ENCODE data around the gene TEX35. TPM values are rescaled to one million over a fixed set of nuclear protein-coding genes. Genes with fewer than 3 reads are reported as not detected.
"Not testable (repeated sequence)": the region's sequence is repeated elsewhere in the genome, so short reads cannot be mapped to it uniquely, and the experiment has no call there.

TEX35 gene
- total RNA-seq, 2 experiments from 2014 or later: not detected

GRCh38 chr1:178555613-178556012, 42.7 kb downstream of the TEX35 start:
- intact Hi-C loops (cut with micrococcal nuclease; ENCODE audit: unreplicated experiment); H3K9me2 ChIP-seq (ENCODE audit: insufficient read depth, low read length); H2AFZ ChIP-seq (ENCODE audit: low read length); H3K4me2 ChIP-seq (ENCODE audit: low read length); DNase-seq (ENCODE audit: low spot score); H3K79me2 ChIP-seq (ENCODE audit: insufficient read depth, low read depth, low read length); BruUV-seq (replicated peaks); CTCF ChIA-PET (ENCODE audit: unreplicated experiment); H3K4me1 ChIP-seq (ENCODE audit: insufficient read depth, low read length, poor library complexity, severe bottlenecking); H3K4me3 ChIP-seq (ENCODE audit: low read depth, low read length, poor library complexity, severe bottlenecking); H3K27ac ChIP-seq (ENCODE audit: low read depth, low read length, poor library complexity, severe bottlenecking); H4K20me1 ChIP-seq (ENCODE audit: insufficient read depth, low read length): not testable (repeated sequence)
- Histone ChIP-seq H3K9me3 (ENCODE audit: low read length) (peaks cover 13% of the 10 kb centered on the region; the same call in 1 of the 2 replicates), H3K36me3 (ENCODE audit: insufficient read depth, low read length) (peaks cover 45% of the 10 kb centered on the region)
- POLR2A ChIA-PET: interaction anchor here (0.6 kb wide), 1 partner anchor 169 kb away, joined by 3 read pairs; the partner anchor contains the start of gene RALGPS2

DNA sequence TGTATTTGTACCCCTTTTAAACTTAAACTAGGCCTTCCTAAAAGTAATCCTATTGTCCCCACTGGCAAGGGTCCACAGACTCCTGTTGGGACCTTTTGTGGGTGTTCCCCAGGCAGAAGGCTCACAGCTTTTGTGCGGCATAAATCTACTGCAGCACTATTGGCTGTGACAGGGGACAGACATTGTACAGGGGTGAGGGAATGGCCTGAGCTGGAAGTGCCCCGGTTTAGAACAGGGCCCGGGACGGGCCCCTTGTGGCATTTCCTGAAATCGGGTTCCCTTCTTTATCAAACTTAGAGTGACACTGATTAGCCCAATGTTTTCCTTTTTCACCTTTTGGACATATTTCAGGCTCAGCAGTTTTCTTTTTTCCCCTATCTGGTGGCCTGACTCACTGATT, 45.9 kb downstream of the TEX35 start:
- POLR2A ChIA-PET: interaction anchor here (0.6 to 1.3 kb wide), 3 partner anchors 13 to 147 kb away, joined by 4 to 5 read pairs (median 4); no protein-coding TSS in a partner anchor
- DNase-seq (ENCODE audit: low spot score); H3K79me2 ChIP-seq (ENCODE audit: insufficient read depth, low read depth, low read length); H3K4me1 ChIP-seq (ENCODE audit: insufficient read depth, low read length, poor library complexity, severe bottlenecking); CTCF ChIA-PET (ENCODE audit: unreplicated experiment); H3K4me3 ChIP-seq (ENCODE audit: low read depth, low read length, poor library complexity, severe bottlenecking); H2AFZ ChIP-seq (ENCODE audit: low read length); intact Hi-C loops (cut with micrococcal nuclease; ENCODE audit: unreplicated experiment); H3K9me2 ChIP-seq (ENCODE audit: insufficient read depth, low read length); H3K27ac ChIP-seq (ENCODE audit: low read depth, low read length, poor library complexity, severe bottlenecking); H3K4me2 ChIP-seq (ENCODE audit: low read length); BruUV-seq (replicated peaks); H4K20me1 ChIP-seq (ENCODE audit: insufficient read depth, low read length); H3K9me3 ChIP-seq (ENCODE audit: low read length): not testable (repeated sequence)
- H3K36me3 ChIP-seq (ENCODE audit: insufficient read depth, low read length): peaks cover 13% of the 10 kb centered on the region

GRCh38 chr1:178560871-178561376, 48.0 kb downstream of the TEX35 start:
- Histone ChIP-seq H3K4me2 (ENCODE audit: low read length) (no peak overlapping the region), H4K20me1 (ENCODE audit: insufficient read depth, low read length) (no peaks in the 10 kb centered on the region), H3K79me2 (ENCODE audit: insufficient read depth, low read depth, low read length) (no peaks in the 10 kb centered on the region), H3K27ac (ENCODE audit: low read depth, low read length, poor library complexity, severe bottlenecking) (no peak overlapping the region), H3K4me1 (ENCODE audit: insufficient read depth, low read length, poor library complexity, severe bottlenecking) (peaks cover 7% of the 10 kb centered on the region), H3K9me2 (ENCODE audit: insufficient read depth, low read length) (no peaks in the 10 kb centered on the region), H2AFZ (ENCODE audit: low read length) (no peak overlapping the region), H3K36me3 (ENCODE audit: insufficient read depth, low read length) (peaks cover 5% of the 10 kb centered on the region), H3K9me3 (ENCODE audit: low read length) (no peaks in the 10 kb centered on the region), H3K4me3 (ENCODE audit: low read depth, low read length, poor library complexity, severe bottlenecking) (no peak overlapping the region)
- ChIA-PET POLR2A (interaction anchor here (1.2 kb wide), 1 partner anchor 14 kb away, joined by 3 read pairs; no protein-coding TSS in a partner anchor), CTCF (ENCODE audit: unreplicated experiment) (no interaction called here)
- TF ChIP-seq EZH2phosphoT487 (IDR thresholded peaks at IDR 0.05; ENCODE audit: borderline replicate concordance, low read depth, low read length) (no peak), CTCF (conservative IDR thresholded peaks at IDR 0.05; ENCODE audit: low read length) (no peak)
- BruUV-seq (replicated peaks): no TSS peak
- intact Hi-C loops (cut with micrococcal nuclease; ENCODE audit: unreplicated experiment): no loop called here
- no peak for DNase-seq (ENCODE audit: low spot score)
